GM18519 (cell line): ENCODE results near the gene CRACR2B.

Source experiments
- ATAC-seq: cut with Tn5 transposase; IDR thresholded peaks from one replicate; pipeline ENCODE4 v1.9.1; 2021; ENCODE audit warnings: mild to moderate bottlenecking, moderate library complexity; ENCODE audit not compliant: unreplicated experiment, low FRiP score

Gene CRACR2B

DNA sequence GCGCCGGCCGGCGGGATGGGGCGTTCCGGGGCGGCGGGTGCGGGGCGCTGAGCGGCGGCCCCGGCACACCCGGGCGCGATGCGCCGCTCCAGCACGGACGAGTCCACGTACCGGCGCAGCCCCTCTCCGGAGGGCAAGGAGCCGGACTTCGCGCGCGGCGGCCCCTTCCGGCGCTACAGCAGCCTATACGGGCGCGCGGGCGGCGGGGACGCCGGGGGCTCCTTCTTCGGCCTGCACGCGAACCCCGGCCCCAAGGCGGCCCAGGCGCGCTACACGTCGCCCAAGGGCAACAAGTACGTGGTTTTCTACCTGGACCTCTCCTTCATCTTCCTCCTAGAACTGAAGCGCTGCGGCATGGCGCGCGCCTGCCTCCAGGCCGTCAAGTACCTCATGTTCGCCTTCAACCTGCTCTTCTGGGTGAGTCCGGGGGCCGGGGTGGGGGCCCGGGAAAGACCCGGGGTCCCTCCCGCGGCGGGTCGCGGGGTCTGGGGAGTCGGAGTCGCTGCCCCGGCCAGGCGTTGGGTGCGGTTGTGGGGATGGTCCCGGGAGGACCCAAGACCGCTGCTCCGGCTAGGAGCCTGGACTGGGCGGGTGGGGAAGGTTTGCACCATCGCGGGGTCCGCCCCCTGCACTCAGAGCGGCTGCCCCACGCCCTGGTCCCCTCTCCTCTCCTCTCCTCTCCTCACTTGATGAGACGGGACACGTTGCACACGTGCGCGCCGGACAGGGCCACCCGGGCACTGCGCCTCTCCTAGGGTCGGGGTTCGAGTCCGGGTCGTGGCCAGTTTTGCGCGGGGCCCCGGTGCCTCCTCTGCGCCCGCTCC, 22.4 kb downstream of the CRACR2B start:
- ATAC-seq: no peak

DNA sequence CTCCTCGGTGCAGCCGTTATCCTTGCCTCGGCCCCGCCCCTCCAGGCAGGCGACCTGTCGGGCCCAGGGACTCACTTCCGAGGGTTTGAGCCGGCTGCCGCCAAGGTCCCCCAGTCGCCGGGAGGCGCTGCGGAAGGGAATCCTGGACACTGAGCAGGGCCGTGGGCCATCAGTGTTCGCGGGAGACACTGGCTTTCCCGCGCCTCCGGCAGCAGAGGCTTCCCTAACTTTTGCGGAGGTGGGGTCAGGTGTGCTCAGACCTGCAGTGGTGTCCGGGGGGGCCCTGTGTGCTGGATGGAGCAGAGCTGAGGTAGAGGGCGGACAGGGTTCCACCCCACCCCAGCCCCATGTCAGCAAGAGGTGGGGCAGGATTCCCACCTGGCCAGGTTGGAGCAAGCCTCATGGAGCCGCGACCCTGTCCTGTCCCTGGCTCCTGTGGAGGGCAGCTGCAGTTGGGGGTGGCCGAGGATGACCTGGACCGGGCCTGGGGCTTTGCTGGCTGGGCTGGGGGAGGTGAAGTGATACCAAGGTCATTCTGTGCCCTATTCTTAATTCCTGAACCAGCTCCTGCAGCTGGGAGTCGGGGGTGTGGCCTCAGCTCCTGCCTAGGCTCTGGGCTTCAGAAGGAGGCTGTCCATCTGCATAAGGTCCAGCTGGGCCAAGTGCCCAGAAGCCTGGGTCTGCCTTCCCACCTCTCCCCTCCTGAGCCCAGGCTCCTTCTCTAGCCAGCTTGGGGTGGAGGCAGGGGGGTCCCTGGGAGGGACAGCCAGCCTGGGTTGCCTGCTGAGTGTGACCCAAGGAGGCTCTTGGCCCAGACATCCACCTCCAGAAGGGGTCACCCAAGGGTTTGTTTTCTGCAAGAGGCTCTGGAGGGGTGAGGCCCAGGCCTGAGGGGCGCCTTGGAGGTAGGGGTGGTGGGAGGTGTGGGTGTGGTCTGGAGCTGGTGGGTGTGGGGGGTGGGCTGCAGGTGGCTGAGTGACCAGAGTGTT, 23.4 kb downstream of the CRACR2B start:
- no peak for ATAC-seq

GRCh38 chr11:852762-853161, 25.0 kb downstream of the CRACR2B start:
- ATAC-seq: no peak

DNA sequence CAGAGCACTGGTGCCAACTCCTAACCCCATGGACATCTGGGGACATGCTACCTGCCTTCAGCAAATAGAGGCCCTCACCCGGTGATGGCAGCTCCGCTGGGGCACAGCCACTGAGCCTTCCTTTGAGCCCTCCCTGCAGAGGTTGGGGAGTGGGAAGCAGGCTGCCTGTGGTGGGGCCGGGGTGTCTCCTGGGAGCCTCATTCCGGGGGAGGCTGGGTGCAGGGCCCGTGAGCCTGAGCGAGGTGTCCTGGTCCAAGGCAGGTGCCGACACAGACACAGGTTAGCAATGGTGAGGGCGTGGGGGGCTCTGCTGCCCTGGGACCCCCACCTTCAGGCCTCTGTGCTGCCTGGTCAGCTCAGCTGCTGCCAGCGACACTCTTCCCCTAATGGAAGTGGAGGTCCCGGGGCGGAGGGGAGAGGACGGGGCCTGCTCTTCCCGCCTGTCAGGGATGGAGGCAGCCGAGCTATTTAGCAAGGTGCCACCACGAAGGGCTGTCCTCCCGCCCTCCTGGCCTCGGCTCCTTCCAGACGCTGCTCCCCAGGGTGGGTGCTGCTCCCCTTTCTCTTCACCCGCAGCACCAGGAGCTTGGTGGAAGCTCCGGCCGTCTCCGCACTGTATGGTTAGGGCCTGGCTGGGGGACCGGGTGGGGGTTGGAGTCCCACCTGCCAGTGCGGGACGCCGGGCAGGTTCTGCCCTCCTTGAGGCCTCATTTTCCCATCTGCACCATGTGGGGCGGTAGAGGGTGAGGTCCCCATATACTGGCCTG, 26.1 kb downstream of the CRACR2B start:
- no peak for ATAC-seq

- ATAC-seq: no peak
Observed at GRCh38 chr11:854601-855329, 27.0 kb downstream of the CRACR2B start.

DNA sequence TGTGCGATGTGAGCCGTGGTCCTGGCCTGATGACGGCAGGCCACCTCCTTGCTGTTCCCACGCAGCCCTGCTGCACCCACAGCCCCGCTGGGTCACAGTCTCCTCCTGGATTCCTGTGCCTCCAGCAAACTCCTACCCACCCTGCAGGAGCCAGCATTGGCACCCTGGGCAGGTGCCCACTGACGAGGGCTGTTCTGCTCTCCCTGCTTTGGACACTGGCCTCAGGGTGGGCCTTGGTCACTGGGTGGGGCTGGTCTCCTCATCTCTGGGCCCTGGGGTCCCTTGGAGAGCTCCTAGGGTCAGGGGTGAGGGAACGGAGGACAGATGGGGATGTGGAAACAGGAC, 27.6 kb downstream of the CRACR2B start:
- ATAC-seq: no peak

- ATAC-seq: no peak
Observed at GRCh38 chr11:855796-856195, 28.1 kb downstream of the CRACR2B start.

- no peak for ATAC-seq
Observed at GRCh38 chr11:856397-856796, 28.7 kb downstream of the CRACR2B start.

- ATAC-seq: no peak
Observed at GRCh38 chr11:858053-858761, 30.5 kb downstream of the CRACR2B start.

DNA sequence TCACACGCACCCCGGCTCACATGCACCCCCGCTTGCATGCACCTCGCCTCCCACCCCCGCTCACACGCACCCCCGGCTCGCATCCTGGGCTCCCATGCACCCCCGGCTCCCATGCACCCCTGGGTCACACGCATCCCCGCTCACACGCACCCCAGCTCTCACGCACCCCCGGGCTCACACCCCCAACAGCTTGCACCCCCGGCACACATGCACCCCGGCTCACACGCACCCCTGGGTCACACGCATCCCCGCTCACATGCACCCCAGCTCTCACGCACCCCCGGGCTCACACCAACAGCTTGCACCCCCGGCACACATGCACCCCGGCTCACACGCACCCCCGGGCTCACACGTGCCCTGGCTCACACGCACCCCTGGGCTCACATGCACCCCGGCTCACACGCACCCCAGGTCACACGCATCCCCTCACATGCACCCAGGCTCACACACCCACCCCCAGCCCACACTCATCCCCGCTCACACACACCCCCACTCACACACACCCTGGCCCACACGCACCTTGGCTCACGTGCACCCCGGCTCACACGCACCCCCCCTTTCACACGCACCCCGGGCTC, 31.1 kb downstream of the CRACR2B start:
- no peak for ATAC-seq

DNA sequence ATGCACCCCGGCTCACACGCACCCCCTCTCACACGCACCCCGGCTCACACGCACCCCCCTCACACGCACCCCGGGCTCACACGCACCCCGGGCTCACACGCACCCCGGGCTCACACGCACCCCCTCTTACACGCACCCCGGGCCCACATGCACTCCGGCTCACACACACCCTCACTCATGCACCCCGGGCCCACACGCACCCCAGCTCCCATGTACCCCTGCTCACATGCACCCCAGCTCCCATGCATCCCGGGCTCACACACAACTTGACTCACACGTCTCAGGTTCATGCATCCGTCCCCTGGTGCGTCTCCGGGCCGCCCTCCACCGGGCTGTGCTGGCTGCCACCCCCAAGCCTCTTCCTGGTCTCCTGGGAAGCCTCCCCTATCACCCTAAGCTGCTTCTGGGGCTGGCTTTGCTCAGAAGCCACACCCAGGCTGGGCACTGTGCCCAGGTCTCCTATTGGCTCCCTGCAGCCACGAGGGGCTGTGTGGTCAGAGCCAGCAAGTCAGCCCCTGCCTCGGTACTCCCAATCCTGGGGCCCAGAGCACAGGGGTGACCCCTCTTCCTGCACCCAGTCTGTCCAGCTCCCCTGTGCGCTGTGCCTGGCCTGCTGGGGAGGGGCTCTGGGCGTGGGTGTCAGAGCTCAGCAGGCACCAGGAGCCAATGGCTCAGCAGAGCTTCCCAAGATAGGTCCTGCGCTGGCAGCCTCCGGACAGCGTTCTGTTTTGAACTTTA, 31.8 kb downstream of the CRACR2B start:
- no peak for ATAC-seq

DNA sequence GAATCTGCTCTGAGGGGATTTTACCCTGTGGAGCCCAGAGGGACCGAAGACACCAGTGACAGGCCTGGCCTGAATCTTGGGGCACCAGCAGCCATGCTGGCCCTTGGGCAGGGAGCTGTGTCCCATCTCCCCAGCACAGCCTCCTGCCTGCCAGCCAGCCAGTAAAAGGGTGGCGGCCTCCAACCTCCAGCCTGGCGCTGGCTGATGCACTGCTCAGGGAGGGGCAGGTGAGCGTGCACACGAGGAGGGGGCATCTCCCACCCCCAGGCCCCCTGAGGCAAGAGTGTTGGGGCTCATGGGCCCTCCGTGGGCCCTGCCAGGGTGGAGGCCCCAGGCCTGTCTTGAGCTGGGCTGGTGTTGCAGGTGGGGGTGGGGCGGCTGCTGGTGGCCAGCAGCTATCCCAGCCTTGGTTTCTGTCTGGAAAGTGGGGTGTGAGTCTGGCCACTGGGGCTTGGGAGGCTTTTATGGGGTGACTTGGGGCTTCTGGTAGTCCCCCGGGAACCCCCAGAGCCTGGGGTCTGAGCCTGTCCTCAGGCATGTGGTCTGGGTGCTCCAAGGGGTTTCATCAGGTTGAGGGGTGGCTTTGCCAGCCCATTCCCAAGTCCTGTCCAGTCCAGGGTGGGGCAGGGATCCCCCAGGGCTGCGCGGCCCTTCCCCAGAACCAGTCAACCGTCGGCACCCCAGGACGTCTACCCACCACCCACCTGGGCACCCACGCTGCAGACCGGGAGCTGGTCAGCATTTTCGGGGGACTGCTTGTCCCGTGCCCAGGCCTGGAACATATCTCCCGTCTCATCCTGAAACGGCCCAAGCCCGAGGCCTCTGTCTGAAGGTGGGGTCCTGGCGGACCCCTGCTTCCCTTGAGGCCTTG, 32.8 kb downstream of the CRACR2B start:
- no peak for ATAC-seq

DNA sequence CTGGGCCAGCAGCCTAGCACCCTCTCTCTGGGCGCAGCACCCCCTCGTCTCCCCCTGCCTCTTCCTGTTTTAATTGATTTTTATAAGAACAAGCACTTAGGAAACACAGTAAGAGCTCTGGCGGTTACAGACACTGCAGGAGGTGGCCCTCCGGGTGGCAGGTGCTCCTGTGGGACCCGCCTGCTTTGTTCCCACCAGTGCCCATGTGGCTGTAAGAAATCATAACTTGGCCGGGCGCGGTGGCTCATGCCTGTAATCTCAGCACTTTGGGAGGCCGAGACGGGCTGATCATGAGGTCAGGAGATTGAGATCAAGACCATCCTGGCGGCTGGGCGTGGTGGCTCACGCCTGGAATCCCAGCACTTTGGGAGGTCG, 33.4 kb downstream of the CRACR2B start:
- ATAC-seq: no peak

GRCh38 chr11:862081-862661, 34.5 kb downstream of the CRACR2B start:
- ATAC-seq: no peak

DNA sequence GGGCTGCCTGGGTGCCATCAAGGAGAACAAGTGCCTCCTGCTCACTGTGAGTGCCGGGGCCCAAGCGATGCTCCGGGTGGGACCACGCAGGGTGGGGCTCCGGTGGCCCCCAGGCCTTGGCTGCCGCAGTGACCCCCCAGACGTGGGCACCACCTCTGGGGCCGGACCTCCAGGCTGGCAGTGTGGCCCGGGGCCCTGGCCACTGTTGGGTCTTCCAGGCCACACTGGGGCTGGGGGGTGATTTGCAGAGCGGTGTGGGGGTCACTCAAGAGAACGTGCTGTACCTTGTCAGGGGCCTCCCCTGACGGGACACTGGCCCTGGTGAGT, 34.9 kb downstream of the CRACR2B start:
- ATAC-seq: no peak

DNA sequence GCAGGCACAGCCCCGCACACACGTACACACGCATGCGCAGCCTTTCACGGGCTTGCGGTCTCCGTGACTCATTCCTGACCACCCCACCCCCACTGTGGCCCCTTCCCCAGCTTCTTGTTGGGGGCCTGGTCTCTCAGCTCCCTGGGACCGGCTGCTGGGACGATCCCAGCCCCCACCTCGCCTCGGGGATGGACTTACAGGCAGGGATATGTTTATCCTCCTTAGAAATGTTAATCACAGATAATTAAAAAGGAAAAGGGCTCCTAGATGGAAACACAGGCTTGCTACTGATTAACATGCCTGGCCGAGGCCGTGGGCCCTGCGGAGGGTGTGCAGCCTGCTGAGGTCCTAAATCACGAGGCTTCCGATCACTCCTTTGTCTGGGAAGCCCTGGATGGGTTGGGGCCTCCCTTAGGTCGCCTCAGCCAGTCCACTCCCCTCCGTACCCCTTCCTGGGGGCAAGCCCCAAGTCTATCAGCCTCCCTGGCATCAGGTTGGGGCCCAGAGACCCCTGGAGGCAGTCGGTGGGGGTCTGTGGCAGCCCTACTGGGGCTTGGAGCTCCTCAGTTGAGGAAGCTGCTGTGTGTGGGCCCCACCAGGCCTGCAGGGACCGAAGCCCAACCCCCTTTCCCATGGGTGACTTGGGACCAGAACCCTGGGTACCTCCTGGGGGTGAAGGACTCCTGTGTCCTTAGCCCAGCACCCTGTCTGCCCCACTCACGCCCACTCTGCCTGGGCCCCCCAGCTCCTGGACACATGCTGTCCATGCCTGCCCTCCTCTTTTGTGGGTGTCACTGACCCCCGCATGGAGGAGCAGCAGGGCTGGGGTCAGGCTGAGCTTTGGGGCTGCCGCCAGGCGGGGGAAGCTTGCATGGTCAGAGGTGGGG, 35.5 kb downstream of the CRACR2B start:
- no peak for ATAC-seq
